NCI-H2081 (cell line): Measurements from ENCODE around the gene TBC1D12.
A peak's percentile ranks its signal among the peaks of the same experiment; 100 is the strongest.
"Not testable (repeated sequence)": the region's sequence is repeated elsewhere in the genome, so short reads cannot be mapped to it uniquely, and the experiment has no call there.

Source experiments
- DNase-seq, 2 experiments: peaks; one replicate each; lab custom pipeline; 2025; lab: John Stamatoyannopoulos, UW

The TBC1D12 gene

DNA sequence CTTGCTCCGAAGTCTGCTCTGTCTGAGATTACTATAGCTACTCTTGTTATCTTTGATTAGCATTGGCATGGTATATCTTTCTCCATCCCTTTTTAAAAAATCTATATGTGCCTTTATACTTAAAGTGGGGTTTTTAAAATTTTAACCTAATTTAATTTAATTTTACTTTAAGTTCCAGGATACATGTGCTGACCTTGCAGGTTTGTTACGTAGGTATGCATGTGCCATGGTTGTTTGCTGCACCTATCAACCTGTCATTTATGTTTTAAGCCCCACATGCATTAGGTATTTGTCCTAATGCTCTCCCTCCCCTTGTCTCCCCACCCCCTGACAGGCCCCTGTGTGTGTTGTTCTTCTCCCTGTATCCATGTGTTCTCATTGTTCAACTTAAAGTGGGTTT, 54.6 kb downstream of the TBC1D12 start:
- DNase-seq = no peak

DNA sequence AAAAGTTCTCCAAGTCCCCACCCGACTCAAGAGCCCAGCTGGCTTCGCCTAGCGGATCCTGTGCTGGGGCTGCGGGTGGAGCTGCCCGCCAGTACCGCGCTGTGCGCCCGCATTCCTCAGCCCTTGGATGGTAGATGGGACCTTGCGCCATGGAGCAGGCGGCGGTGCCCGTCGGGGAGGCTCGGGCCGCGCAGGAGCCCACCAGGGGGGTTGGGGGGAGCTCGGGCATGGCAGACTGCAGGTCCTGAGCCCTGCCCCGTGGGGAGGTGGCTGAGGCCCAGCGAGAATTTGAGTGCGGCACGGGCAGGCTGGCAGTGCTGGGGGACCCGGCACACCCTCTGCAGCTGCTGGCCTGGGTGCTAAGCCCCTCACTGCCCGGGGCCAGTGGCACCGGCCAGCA, 57.0 kb downstream of the TBC1D12 start:
- no peak for DNase-seq

DNA sequence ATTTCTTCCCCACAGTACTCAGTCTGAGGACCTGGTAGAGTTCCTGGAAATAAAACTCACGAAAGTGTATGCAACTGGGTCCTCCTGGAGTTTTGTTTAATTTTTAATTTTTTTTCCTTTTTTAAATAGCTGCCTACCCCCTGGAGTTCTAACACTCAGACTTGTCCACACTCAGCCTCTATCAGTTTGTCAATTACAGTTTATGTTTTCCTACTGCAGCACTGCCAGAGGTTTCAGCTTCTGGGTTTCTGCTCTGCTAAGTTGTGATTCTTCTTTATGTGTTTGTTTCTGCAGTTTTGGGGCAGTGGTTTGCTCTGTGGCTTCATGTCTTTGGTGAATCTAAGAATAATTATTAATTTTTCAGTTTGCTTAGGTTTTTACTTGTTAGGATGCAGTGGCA, 59.2 kb downstream of the TBC1D12 start:
- no peak for DNase-seq

DNA sequence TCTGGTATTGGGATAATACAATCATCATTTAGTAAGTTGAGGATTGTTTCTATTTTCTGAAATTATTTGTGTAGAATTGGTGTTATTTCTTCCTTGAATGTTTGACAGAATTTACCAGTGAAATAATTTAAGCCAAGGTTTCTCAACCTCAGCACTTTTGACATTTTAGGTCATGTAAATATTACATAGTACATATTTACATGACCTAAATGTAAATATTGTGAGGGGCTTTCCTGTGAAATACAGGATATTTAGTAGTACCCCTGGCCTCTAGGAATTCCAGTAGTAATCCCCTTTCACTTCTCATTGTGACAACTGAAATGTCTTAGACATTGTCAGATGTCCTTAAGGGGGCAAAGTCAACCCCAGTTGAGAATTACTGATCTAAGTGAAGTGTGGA, 59.8 kb downstream of the TBC1D12 start:
- no peak for DNase-seq

DNA sequence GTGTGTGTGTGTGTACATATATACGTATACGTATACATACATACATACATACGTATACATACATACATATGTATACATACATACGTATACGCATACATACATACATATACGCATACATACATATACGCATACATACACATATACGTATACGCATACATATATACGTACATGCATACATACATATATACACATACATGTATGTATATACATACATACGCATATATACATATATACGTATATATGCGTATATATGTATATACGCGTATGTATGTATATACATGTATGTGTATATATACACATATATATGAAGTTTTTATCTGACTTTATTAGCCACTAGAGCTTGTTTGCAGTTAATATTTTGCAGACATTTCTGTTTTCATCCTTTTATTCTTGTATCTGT, 63.3 kb downstream of the TBC1D12 start:
- DNase-seq = no peak

DNA sequence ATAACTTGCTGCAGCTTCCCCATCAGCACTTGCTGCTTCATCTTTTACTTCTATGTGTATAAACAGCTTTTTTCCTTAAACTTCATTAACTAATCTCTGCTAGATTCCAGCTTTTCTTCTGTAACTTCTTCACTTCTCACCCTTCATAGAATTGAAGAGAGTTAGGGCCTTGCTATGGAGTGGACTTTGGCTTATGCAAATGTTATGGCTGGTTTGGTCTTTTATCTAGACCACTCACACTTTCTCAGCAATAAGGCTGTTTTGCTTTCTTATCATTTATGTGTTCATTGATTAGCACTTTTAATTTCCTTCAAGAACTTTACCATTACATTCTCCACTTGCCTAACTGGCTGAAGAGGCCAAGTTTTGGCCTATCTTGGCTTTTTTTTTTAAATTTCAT, 79.1 kb downstream of the TBC1D12 start:
- DNase-seq = no peak

DNA sequence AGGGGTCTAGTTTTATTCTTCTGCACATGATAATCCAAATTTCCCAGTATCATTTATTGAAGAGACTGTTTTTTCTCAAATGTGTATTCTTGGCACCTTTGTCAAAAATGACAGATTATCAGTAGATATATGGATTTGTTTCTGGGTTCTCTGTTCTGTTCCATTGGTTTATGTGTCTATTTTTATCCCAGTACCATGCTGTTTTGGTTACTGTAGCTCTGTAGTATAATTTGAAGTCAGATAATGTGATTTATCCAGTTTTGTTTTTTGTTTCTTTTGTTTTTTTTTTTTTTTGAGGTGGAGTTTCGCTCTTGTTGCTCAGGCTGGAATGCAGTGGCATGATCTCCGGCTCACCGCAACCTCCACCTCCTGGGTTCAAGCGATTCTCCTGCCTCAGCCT, 81.6 kb downstream of the TBC1D12 start:
- DNase-seq = no peak

DNA sequence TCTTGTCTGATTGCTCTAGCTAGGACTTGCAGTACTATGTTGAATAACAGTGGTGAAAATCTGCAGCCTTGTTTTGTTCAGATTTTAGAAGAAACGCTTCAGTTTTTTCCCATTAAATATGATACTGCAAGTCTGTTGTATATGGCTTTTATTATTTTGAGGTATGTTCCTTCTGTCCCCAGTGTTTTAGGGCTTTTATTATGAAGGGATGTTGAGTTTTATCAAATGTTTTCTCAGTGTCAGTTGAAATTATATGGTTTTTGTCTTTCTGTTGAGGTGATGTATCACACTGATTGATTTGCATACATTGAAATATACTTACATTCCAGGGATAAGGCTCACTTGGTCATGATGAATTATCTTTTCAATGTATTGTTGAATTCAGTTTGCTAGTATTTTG, 82.8 kb downstream of the TBC1D12 start:
- DNase-seq = no peak

DNA sequence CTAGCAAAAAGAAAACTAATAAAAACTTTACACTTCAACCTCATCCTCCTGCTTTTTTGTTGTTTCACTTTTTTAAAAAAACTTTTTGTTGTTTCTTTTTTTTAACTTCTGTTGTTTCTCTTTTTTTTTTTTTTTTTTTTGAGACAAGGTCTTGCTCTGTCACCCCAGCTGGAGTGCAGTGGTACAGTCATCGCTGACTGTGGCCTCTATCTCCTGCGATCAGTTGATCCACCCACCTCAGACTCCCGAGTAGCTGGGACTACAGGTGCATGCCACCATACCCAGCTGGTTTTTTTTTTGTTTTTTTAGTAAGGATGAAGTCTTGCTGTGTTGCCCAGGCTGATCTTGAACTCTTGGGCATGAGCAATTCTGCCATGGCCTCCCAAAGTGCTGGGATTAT, 85.2 kb downstream of the TBC1D12 start:
- no peak for DNase-seq

DNA sequence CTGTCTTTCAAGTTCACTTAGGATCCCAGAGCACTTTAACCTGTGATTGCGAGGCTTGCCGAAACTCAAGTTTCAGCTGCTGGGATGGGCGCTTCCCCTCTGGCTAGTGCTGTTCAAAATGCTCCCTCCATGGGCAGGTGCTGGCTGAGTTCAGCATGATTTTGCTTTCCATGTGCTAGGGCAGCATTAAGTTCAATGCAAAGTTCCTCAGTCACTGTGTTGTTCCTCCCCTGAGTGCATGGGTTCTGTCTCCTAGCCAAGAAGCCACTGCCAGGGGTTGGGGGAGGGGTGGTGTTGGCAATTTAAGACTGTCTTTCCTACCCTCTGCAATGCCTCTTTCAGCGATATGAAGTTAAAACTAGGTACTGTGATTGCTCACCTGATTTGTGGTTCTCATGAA, 86.8 kb downstream of the TBC1D12 start:
- DNase-seq = no peak

DNA sequence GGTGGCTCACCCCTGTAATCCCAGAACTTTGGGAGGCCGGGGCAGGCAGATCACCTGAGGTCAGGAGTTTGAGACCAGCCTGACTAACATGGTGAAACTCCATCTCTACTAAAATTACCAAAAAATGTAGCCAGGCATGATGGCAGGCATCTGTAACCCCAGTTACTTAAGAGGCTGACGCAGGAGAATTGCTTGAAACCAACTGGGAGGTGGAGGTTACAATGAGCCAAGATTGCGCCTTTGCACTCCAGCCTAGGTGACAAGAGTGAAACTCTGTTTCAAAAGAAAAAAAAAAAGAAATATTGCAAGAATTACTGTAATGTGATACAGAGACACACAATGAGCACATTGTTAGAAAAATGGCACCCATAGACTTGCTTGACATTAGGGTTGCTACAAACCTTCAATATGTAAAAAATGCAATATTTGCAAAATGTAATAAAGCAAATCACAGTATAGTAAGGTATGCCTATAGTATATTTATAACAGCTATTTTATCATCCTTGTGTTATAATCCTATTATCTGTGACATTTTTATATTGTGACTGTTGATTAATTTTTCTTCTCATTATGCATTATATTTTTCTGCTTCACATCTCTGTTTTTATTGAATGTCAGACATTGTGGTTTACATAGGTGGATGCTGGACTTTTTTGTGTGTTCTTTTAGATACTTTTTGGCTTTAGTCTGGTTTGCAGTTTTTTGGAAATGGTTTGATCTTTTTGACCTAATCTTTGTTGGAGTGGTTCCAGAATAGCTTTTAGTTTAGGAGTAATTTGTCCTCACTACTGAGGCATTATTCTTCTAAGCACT, 87.8 kb downstream of the TBC1D12 start:
- no peak for DNase-seq

DNA sequence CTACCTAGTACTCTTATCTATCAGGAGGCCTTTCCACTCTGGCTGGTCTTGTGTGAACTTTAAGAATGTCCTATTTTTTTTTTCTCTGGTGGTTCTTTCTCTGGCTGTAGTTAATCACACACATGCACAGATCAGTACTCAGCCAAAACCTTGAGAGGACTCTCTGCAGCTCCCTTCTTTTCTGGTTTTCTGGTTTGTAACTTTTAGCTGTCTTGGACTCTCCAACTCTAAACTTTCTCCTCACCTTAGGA, 88.4 kb downstream of the TBC1D12 start:
- no peak for DNase-seq

DNA sequence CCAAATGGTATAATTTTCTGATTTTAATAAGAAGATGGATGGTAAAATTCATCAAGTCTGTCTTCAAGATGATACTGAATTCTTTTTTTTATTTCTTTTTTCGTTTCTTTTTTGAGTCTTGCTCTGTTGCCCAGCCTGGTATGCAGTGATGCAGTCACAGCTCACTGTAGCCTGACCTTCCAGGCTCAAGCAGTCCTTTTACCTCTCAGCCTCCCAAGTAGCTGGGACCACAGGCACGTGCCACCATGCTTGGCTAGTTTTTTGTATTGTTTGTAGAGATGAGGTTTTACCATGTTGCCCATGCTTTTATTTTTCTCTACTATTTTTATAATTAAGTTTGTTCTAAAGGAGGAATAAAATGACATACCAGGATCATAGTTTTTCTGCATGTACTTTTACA, 91.1 kb downstream of the TBC1D12 start:
- DNase-seq = no peak

DNA sequence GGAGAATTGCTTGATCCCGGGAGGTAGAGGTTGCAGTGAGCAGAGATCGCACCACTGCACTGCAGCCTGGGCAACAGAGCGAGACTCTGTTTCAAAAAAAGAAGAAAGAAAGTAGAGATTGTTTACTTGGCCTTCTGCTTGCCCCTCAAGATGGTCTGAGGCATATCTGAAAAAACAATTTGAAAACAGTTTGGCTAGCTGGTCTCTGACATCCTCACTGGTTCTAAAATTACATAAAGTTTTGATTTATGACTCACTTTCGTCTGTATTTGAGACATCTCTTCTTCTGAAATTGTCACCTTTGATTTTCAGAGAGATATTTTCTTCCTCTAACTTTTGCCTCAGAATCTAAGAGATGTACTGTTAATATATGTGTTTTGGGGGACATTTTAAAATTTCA, 93.7 kb downstream of the TBC1D12 start:
- no peak for DNase-seq

DNA sequence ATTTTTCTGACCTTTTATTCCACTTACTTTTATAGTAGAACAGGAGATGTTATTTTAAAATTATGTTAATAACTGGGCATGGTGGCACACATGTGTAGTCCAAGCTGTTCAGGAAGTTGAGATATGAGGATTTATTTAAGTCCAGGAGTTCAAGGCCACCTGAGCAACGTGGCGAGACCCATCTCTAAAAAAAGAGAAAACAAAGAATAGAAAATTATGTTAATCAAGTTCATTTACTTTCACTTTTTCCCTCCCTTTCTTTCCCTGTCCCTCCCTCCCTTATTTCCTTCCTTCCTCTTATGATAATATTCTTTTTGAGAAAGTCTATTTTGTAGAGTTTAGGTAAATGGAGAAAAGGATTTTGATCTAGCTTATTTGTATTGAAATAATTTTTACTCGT, 94.3 kb downstream of the TBC1D12 start:
- DNase-seq = no peak

DNA sequence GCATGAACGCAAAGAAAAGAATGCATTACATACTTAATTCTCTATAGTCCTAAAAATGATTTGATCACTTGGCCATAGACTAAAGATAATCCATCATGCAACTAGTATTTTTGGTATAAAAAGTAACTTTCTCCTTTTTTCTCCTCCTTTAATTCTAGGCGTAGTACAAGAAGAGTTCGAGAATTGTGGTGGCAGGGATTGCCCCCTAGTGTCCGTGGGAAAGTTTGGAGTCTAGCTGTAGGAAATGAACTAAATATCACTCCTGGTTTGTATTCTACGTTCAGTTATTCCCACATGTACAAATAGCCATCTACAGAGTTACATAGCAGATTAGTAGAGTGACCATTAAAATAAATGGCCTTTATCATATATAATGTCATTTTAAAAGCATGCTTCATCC, 97.7 kb downstream of the TBC1D12 start:
- no peak for DNase-seq

DNA sequence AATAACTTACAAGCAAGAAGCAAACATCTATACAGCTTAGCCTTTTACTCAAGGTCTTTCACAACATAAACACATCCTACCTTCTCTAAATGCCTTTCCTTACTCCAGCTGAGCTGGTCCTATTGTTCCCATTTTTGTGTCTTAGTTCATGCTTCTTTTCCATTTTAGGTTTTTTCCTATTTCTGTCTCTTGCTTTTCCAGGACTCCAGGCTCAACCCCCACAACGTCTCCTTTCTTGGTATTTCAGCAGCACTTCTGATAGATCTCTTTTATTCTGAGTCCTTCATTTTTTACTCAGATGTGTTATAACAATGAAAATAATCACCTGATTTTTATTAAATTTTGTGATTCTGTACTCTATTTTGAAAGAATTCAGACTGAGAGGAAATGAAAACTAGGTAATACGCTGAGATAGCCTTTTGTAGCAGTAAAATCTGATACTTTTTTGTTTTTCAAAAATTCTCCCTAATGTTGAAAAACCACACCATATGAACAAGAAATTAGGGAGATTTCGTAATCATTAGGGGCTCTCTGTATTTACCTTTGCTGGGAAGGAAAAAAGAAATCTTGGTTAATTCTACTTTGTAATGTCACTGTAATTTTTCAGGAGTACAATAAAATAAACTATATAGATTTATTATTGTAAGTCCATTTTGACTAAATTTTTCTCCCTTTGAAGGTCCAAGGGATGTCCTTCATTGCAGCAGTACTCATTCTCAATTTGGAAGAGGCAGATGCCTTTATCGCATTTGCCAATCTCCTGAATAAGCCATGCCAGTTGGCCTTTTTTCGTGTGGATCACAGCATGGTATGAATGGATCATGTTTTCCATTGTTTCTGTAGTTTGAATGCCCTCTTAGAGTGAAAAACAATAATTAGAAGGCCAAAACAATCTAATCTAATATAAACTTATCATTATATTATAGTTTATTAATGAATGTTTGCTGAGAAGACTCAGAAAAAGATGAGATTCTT, 119.2 kb downstream of the TBC1D12 start:
- DNase-seq = no peak

DNA sequence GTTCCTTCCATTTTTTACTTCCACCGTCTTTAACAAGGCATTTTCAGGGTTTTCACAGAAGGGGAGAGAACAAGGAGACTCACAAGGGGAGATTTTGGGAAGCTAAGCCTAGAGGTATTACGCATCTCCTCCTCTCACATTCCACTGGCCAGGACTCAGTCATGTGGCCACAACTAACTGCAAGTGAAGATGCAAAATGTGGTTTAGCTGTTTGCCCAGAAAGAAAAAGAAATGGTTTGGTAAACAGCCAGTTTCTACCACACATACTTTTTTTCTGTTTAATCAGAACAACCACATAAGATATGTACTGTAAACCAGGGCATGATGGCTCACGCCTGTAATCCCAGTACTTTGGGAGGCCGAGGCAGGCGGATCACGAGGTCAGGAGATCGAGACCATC, 121.8 kb downstream of the TBC1D12 start:
- DNase-seq = no peak

DNA sequence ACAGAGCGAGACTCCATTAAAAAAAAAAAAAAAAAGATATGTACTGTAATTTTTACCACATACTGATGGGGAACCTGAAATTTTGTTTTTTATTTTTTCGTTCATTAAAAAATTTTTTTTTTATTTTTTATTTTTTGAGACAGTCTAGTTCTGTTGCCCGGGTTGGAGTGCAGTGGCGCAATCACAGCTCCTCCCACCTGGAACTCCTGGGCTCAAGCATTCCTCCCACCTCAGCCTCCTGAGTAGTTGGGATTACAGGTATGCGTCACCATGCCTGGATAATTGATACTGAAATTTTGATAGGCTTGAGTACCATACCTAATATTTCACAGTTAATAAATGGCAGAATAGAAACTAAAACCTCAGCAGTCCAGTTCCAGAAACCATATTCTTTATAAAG, 122.4 kb downstream of the TBC1D12 start:
- no peak for DNase-seq

DNA sequence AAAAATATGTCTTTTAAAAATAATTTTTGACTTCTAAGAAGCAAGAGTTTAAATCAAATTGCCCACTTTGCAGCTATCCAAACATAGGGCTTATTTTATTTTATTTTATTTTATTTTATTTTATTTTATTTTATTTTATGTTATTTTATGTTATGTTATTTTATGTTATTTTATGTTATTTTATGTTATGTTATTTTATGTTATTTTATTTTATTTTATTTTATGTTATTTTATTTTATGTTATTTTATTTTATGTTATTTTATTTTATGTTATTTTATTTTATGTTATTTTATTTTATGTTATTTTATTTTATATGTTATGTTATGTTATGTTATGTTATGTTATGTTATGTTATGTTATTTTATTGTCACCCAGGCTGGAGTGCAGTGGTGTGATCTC, 129.2 kb downstream of the TBC1D12 start:
- not testable (repeated sequence) for DNase-seq

DNA sequence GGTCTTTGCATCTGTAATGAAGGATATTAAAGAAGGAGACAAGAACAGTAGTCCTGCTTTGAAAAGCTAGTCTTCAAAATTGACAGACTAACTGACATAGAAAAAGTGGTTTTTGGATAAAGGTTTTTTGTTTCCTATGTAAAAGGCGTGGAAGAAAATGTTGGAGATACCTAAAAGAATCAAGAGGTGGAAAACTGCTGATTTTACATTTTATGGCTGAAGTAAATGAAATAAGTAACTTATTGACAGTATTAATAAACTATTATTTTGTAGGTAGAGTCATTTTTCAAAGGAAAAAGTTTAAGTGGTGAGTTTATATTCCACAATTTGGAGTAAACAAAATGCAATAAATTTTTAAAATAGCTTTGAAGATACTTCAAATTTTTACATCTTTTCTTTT, 130.7 kb downstream of the TBC1D12 start:
- DNase-seq = no peak

DNA sequence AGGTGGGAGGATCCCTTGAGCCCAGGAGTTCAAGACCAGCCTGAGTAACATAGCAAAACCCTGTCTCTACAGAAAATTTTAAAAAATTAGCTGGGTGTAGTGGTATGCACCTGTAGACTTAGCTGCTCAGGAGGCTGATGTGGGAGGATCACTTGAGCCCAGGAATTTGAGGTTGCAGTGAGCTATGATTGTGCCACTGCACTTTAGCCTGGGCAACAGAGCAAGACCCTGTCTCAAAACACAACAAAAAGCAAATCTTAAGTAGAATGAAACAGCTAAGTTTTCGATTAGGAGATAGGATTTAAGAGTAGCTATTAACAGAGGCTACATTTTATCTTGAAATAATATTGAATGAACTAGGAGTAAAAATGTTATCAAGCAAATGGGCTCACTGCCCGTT, 139.9 kb downstream of the TBC1D12 start:
- DNase-seq = not testable (repeated sequence)

DNA sequence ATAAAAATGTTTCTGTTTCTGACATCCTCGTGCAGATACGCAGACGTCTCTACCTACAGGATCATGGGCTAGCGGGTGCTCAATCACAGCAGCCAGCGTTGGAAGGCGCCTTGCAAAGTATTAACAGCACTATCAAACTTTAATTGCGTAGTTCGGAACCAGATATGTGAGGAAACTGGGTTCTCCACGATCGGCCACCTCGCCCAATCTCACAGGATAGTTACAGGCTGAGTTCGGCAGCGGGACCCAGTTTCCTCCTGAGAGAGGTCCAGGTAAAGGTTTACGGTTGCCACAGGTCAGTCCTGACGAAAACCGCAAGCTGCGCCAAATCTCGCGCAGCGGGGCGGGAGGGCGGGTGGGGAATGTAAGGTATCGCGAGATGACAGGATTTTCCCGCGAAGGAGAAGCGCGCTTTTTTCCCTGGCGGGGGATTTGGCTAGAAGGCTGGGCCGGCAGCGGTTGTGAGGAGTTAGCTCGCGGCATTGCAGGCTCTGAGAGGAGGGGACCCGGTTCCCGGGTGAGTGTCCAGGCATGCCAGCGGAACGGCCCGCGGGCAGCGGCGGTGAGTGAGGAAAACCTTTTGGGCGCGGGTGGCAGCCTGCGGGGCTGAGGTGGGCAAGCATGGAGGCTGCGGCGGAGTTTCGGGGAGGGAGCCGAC, 143.2 kb downstream of the TBC1D12 start, which contains the start of gene HELLS:
HELLS (plus strand) TSS at position 398 of the 658 bp plus-strand sequence; CDS start at position 532, 134 bp downstream.
- DNase-seq = peak; percentile 81 to 83
